Effector CD4-positive, alpha-beta T cell (primary cell): ENCODE data around the gene PCCA.
A peak's percentile ranks its signal among the peaks of the same experiment; 100 is the strongest.
"Not testable (repeated sequence)": the region's sequence is repeated elsewhere in the genome, so short reads cannot be mapped to it uniquely, and the experiment has no call there.

ENCODE experiments used
- DNase-seq: peaks from one replicate; pipeline ENCODE4 v3.0.0-alpha.2; 2020

Gene PCCA

DNA sequence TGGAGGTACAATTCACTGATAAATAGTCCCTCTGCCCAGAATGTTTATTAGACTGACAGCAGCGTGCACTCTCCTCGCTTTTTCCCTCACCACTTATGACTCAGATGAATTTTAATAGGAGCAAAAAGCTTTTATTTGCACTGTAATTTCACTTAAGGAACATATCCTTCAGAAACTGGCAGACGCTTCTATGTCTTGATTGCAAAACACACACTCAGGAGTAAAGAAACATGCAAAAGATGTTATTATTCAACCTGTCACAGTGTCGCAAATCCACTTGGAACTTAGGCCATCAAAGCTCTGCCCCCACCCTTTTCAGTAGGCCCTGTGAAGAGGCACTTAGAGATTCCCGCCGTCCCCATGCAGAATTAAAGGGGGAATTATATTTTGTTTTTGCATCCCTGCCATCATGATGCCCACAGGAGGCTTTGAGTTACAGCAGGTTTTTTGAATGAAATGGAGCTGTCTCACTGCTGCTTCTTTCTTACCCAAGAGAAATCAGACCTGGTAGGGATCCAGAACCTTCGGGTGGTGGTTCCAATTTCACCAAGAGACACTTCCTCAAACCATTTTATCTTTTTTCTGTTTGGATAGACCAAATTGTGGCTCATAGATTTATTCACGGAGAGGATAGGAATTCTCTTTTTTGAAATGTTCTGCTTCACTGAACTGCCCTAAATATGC is 425.2 kb downstream of the PCCA start:
- no peak for DNase-seq

DNA sequence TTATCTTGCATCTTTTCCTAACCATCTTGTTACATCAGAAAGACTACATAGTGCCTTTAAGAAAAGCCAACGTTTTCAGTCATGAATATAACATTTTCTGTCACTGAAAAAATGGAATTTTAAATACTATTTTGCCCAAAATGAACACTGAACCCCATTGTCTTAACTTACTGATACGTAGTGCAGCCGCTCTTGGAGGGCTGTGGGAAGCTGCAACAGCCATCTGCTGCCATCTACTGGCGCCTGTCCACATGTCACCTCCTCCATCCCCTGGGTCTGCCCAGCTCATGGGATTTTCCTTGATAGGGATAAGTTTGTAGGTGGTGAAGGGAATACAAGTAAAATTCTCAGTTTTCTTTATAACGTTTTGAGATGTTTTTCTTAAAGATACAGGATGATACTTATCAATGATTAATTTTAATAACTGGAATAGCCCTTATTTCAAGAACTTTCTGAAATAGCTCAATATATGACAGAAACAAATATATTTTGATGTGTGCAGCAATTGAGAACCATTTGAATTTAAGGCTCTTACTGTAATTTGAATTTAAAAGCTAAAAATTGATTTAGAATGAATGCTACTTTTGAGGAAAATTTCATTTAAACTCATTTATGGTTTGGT is 426.0 kb downstream of the PCCA start:
- DNase-seq: peak; percentile 59

DNA sequence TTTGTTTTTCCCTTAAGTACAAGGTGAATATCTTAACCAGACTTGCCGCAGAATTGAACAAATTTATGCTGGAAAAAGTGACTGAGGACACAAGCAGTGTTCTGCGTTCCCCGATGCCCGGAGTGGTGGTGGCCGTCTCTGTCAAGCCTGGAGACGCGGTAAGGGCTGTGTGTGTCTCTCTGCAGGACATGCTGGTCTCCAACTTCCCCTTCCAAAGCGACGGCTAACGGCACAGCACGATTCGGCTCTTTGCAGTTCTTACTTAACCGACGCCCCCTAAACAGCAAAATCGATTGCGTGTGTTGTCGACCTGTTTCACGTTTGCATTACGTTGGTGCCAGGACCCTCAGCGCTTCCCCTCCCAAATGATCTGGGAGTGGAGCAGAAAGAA is 426.5 kb downstream of the PCCA start:
- DNase-seq: no peak

DNA sequence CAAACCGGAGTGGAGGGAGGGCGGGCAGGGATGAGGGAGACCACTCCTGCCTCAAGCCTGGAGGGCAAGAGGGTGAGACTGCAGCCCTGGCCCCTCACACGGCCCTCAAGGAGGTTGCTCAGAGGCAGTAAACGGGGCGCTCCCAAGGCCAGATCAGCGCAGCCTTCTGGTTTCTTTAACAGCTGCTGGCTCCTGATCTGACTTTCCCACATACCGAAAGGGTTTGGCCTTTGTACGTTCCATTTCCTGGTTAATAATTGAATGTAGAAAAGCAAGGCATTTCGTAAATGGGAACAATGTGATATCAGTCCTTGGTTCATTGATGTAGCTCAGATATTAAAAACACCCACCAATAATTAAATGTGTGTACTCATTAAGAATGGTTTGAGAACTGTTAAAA is 428.2 kb downstream of the PCCA start:
- no peak for DNase-seq

DNA sequence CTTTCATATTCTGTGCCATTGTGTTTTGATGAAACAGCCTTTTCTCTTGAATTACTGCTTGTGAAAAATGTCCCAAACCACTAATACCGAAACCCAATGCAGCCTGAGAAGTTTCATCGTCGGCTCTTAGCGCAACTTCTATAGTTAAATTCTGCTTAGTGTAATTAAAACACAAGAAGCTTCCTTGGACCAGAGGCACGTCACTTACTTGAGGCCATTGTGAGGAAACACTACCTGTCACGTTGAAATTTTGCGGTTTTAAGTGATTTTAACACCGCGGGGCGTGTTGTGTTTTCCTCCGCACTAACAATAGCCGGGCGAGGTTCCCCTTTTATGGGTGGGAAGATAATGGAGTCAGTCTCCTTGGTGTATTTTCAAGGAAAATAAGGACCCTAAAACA is 428.8 kb downstream of the PCCA start:
- no peak for DNase-seq

DNA sequence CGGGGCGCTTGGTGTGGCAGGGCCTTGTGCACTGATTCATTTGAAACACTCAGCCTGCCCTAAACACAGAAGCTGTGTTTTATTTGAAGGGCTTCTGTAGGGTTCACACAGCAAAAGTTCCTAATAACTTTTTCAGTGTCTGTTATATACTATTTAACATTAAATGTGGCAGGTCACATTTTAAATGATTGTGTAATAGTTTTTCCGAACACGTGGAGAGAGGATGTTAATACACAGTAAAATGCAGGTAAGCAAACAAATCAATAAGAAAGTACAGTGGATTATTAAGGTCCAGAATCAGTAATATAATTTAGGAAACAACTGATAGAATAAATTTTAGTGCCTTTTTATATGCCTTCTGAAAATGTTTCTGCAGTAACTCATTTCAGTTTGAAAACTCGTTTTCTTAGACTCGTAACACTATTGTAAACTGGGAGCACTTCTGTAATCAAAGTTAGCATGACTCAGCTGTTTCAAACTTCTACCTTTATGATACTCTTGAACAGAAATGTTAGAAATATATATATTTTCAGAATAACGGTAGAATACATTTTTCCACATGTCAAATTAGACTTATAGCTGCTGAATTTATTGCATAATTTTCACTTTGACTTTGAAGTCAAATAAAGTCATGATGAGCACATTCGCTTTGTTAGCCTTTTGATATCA is 429.6 kb downstream of the PCCA start:
- no peak for DNase-seq

DNA sequence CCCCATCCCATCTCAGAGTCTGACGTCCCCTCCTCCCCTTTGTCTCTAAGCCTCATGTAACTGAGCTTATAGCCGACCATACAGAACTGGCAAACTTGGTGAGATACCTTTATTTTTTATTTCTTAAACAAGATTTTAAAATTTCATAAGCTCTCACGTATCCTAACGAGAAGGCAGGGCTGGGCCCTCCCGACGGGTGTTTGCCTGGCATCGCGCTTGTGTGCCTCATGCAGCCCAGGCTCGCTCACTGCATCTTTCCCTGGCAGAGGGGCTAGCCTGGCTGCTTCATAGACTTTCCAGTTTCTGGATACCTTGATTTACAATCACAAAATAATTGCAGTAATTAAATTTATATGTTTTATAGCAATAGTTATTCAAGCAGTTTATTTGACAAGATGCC is 430.7 kb downstream of the PCCA start:
- DNase-seq: no peak

DNA sequence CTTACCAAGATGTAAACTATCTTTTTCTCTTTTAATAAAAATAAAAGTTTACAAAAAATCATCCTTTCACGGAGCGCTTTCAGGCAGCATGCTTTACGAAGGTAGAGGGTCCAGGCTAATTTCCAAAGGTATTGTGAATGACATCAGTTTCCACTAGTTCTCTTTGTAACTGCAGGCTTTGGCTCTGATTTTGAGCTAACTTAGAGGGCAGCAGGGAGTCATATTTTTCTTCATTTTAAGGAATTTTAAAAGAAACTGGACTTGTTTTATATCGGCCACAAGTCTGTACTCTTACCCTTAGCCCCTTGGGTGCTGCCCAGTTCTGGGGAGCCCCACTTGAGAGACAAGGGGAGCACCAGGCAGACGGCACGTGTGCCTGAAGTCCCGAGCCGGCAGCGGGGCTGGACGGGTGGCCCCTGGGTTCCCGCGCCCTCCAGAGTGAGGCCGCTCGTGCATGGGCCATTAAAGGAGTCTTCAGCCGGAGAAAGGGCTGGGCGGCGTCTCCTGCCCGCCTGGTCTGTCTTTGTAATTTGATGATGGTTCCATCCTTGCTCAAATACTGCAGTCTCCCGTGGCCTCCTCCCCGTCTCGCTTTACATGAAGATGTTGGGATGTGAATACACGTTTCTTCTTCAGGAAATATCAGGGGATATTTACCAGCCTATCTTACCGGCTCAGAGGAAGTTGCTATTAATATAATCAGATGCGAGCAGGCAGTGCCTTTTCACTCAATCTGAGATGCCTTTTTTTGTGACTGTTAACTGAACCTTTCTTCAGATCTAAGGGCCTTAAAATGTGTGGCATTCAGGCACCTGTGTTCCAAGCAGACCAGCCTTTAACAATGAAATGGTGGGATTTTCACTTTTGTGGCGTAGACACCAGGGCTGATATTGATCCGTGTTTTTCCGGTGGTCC is 432.3 kb downstream of the PCCA start:
- no peak for DNase-seq

DNA sequence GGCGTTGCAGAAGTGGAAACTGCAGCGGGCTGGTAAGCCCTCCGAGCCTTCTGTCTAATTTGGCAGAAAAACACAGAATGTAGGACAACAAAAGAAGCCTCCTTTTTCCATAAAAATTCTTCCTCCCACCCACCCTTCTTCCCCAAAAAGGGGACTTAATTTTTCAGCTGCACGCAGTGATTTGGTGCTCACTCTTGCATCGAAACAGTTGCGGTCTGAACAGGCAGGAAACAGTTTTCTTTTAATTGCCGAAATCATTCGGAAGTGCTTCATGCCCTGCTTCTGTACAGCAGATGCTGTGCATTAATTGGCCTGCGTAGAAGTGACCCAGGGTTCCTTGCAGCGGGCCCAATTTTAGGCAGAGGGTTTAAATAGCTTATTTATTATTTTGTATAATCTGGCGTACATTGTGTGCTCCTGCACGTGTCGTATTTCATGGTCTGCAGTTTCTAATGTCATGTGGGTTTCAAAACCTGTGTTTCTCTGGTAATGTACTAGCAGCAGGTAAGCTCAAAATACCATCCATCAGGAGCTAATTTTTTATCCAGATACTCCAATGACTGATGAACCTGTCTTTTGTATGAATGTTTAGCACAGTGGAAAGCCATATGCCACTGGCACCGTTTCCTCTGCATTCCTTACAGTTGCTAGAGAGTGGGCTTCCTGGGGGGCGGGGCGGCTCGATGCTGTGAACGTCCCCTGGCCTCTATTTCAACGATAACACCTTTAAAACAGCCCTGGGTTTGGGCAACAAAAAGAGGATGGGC is 433.1 kb downstream of the PCCA start:
- DNase-seq: no peak

DNA sequence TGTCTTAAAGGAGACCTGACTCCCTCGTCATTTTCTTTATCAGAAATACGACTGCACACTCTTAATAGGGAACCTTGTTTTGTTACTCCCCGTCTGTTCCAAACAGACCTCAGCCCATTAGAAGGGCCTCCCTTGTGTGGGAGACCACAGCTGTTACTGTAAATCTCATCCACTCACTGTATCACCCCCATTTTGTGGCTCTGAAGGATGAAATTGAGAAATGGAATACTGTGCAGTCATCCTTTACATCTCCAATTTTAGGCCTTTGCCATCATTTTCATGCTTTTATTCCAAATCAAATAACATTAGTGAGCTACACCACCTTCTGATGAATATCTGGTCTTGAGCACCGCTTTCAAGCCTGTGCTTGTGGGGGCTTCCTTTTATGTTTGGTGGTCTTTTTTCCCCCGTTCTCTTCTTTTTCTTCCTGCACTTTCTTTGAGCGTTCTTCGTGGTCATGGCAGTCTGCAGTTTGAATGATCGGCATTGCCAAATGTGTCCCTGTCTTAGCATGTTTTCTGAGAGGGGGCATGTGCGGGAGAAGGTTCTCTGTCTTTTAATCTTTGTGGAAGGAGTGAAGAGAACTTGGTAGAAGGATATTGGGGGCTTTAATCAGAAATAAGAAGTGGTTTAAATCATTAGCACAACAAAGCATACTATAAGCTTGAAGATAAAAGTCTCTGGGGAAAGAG is 433.9 kb downstream of the PCCA start:
- no peak for DNase-seq

DNA sequence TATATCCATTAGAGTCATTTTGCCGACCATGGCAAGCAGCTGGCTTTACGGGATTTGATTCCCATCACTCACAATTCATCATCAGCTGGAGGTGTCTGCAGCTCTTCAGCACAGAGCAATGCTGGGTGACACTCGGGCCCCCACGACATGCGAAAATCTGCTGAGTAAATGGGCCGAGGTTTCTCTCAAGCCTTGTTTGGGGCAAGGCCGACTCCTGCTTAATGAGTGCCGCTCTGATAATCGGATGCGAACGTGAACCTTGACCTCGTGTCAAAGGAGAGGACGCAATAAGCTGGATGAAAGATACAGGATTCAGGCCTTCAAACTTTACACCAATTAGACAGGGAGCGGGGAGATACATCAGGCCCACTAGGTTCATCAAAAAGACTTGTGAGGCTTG is 434.5 kb downstream of the PCCA start:
- DNase-seq: no peak

DNA sequence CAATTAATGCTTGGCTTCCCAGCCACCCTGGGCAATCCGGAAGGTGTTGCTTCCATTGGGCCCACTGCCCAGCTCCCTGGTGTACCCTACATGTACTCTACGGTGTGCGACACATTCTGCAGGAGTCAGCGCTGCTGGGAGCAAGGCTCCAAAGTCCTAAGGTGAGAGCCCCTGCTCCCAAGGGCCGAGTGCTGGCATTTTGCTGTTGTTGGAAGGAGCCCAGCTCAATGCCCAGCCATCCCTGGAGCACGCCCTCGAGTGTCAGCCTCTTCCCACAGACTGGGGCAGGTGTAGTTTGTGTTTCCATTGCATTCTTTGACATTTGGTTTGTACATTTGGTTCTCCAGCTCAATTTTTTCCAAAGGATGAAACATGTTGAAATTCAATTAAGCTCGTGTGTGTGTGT is 435.1 kb downstream of the PCCA start:
- no peak for DNase-seq

DNA sequence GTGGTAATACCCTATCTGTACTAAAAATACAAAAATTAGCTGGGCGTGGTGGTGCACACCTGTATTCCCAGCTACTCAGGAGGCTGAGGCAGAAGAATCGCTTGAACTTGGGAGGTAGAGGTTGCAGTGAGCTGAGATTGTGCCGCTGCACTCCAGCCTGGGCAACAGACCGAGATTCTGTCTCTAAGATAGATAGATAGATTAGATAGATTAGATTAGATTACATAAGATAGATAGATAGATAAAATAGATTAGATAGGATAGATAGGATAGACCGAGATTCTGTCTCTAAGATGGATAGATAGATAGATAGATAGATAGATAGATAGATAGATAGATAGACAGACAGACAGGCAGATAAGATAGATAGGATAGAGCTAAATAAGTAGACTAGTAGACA is 435.8 kb downstream of the PCCA start:
- DNase-seq: not testable (repeated sequence)

DNA sequence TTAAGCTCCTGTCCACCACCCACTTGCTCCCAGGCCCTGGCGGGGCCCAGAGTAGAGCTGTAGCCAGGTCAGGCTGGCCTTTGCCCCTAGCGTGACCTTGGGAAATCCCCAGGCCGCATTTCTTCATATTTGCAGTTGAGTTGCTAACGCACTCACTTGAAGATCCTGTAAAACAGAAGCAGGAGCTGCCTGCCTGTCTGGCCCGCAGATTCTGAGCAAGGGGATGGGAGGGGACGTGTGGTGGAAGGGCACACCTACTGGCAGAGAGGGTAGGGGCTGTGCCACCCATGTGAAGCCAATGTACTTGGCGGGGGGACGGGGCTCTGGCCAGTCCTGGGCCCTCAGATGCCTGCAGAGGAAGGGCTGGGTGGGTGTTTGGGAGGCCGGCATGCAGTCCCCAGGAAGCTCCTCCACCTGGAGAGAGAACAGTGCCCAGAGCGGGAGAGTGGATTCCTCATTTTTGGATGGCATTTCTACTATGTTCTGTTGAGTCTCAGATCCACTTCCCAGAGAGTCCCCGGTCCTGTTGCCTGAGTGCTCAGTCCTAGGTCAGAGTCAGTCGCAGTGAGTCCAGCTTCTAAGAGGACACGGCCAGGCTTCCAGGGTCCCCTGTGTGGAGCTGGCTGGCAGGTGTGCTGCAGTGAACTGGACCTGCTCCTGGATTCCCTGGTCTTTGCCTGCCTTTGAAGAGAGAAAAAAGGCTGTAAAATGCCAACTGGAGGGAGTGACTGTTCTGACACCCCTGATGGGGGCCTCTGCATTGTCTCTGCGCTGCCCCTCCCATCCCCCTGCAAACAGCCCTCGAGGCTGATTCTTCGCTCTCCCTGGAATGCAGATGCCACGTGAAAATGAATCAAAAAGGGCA is 436.8 kb downstream of the PCCA start:
- no peak for DNase-seq

DNA sequence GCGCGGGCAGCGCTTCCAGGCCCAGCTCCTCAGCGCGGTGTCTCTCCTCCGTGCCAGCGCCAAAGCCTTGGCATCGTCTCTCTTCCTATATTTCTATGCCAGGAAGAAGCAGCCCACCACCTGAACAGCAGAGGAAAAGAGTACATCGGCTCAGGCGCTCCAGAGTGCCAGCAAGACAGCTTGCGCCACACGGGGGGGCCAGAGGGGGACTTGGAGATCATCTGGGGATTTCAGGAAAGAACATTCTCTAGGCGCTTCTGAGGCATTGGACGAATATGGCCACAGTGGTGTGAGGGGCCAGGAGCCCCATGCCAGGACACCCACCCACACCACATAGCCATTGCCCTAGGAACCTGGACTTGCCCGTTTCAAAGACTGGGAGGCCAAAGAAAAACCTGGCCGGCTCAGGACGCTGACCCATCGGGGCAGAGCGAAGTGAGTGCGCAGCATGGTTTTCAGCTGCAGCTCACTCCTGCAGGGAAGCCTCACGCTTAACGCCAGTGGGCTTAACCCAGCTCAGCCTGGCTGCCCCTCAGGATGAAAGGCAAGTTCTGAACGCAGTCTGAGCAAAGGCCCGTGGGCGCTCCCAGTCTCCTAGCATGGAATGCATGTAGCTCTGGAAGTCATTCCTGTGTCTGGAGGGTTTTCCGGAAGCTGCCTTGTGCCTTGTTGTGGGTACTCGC is 437.6 kb downstream of the PCCA start:
- DNase-seq: no peak

DNA sequence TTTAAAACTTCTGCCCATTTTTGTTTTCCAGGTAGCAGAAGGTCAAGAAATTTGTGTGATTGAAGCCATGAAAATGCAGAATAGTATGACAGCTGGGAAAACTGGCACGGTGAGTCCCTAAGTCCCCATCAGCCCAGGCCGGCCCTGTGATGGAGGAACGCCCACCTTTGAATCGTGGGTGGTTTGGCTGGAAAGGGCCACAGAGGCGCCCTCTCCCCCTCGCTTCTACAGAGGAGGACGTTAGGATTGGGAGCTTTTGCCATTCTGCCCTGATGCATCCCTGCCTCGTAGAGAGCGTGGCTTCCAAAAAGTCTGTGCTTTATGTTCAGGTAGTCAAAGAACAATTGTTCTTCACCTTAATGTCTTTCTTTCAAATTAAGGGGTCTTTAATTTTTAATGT is 438.8 kb downstream of the PCCA start:
- DNase-seq: no peak

DNA sequence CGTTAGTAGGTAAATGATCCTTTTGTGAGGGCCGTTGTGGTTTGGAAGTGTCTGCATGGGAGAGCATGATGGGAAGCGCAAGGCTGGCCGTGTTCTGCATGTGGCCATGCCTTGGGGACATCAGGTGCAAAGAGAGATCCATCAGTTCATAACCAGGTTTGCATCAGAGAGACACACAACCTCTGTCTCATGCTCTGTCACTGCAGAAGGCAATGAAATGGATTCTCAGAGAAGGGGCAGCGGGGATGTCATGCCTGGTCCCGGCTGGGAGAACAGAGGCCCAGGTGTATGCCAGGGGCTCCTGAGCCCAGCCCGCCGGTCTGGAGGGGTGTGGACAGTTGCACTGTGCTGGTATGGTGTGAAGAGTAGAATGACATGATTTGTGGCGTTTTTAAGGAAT is 439.5 kb downstream of the PCCA start:
- no peak for DNase-seq

DNA sequence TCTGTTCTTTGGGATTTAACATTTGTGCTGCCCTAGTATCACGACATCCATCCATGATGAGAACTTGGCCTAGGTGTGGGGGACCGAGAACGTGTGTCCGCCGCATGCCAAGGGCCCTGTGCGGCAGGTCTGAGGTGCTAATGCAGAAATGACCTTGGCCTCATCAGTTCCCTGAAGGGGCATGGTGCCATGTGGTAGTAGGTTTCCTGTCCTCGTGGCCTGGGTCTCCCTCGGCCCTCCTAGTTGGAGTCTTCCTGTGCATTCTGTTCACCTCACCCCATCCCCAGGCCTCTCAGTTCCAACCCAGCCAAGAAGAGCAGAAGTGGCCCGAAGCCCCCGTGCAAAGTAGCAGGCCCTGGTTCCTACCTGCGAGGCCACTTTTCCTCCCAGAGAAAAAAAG is 439.9 kb downstream of the PCCA start:
- no peak for DNase-seq

DNA sequence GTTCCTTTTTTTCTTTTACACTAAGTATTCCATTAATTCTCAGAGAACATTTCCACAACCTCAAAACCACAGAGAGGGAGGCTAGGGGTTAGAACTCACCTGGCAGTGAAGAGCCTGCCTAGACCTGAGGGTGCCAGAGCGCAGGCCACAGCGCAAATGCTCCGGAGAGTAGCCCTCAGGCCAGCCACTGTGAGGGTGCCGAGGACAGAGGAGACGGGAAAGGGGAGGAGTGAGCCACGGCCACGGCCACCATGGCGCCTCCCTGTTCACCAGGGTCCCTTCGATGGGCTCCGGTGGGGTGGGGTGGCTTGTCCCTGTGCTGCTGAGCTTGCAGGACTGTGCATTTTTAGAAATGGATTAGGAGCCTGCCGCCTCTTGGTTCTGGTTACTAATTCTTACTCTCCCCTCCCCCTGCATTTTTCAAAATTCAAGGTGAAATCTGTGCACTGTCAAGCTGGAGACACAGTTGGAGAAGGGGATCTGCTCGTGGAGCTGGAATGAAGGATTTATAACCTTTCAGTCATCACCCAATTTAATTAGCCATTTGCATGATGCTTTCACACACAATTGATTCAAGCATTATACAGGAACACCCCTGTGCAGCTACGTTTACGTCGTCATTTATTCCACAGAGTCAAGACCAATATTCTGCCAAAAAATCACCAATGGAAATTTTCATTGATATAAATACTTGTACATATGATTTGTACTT is 440.9 kb downstream of the PCCA start:
- DNase-seq: no peak
